ENCODE measurements around the gene CHML.
A peak's percentile ranks its signal among the peaks of the same experiment; 100 is the strongest.

The CHML gene

DNA sequence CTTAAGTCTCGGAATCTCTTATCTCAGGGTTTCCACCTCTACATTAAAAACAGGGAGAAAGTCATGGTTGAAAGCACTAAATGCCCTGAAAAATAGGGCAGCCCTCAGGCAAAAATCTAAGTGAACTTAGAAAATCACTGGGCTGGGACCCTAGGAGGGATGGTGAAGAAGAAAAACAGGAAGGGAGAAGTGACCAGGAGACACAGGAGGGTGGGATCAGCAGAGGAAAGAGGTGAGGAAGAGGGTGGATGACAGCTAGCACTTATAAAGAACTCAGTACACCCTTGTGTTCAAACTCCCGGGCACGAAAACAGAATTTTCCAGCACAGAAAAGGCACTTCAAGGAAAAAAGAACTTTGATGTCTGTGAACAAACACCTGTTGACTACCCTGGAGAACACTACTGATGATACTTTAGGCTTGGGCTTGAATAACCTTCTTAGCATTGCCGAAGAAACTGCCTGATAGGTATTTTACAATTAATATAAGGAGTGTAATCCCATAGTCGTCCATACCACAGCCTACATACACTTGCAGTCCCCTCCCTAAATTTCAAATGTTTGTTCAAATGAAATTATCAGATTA is 2.0 kb downstream of the CHML start:
- Histone ChIP-seq H3K9me3 (no peaks in the 10 kb centered on the region), H3K36me3 (peaks cover 0 to 12% (median 4%) of the 10 kb centered on the region in 3 donors), H3K27me3 (no peaks in the 10 kb centered on the region), H3K27ac (no peak overlapping the region), H3K4me3 (peak overlapping the region in 1 of 2 donors; percentile 95), H3K4me1 (peaks cover 0 to 40% (median 18%) of the 10 kb centered on the region in 4 donors)
- DNase-seq = no peak
- TF ChIP-seq, protein P1, sequence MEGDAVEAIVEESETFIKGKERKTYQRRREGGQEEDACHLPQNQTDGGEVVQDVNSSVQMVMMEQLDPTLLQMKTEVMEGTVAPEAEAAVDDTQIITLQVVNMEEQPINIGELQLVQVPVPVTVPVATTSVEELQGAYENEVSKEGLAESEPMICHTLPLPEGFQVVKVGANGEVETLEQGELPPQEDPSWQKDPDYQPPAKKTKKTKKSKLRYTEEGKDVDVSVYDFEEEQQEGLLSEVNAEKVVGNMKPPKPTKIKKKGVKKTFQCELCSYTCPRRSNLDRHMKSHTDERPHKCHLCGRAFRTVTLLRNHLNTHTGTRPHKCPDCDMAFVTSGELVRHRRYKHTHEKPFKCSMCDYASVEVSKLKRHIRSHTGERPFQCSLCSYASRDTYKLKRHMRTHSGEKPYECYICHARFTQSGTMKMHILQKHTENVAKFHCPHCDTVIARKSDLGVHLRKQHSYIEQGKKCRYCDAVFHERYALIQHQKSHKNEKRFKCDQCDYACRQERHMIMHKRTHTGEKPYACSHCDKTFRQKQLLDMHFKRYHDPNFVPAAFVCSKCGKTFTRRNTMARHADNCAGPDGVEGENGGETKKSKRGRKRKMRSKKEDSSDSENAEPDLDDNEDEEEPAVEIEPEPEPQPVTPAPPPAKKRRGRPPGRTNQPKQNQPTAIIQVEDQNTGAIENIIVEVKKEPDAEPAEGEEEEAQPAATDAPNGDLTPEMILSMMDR (IDR thresholded peaks at IDR 0.05) = no peak
- intact Hi-C loops (cut with DNase I; ENCODE audit: low total_unique reads) = no loop called here

DNA sequence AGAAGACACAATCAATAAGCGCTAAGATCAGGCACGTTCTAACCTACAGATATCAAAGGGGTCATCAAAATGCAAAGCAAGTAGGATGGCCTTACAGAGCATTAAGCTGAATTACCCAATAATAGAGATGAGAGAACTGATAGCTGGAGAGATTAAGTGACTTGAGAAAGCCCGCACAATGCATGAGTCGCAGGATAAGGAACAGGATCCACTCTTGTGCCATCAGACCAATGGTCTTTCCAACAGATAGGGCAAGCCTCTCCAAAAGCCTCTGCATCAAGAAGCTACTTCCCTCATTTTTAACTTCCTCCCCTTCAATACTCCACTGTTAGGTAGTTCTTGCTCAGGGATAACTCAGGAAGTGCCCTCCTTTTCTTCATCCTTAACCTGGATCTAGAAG is 2.6 kb downstream of the CHML start:
- Histone ChIP-seq H3K9me3 (no peaks in the 10 kb centered on the region), H3K4me1 (peaks cover 0 to 40% (median 18%) of the 10 kb centered on the region in 4 donors), H3K27ac (no peak overlapping the region), H3K4me3 (no peak overlapping the region), H3K27me3 (no peaks in the 10 kb centered on the region), H3K36me3 (peaks cover 0 to 12% (median 4%) of the 10 kb centered on the region in 3 donors)
- intact Hi-C loops (cut with DNase I; ENCODE audit: low total_unique reads) = no loop called here
- TF ChIP-seq, protein P1 (IDR thresholded peaks at IDR 0.05) = no peak
- DNase-seq = no peak

DNA sequence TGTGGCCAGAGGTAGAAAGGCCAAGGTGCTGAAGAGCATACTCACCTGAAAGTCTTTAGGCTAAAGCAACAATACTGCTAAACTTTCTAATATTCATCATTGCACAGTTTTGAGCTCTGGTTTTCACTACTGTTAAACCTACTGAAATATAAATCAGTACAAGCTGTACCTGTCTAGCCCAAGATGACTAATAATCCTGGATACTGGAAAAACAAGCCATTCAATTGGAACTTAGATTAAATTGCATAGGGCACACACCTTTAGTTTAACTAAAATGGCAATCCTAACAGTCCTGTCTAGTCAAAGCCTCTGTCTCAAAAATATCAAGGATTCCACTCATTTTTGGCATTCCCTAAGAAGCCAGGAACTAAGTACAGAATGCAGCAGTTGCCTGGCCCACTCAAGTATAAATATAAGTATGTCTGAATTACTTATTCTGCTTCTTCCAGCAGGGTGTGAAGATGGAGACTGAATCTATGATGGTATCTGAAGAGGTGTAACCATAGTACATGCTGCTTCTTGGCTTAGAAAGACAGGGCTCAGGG is 3.1 kb downstream of the CHML start:
- H3K36me3 ChIP-seq = peaks cover 0 to 12% (median 4%) of the 10 kb centered on the region in 3 donors
- TF ChIP-seq, protein P1 (IDR thresholded peaks at IDR 0.05) = no peak
- H3K4me3 ChIP-seq = no peak overlapping the region
- no peak overlapping the region for H3K27ac ChIP-seq
- H3K9me3 ChIP-seq = no peaks in the 10 kb centered on the region
- H3K27me3 ChIP-seq = no peaks in the 10 kb centered on the region
- no peak for DNase-seq
- intact Hi-C loops (cut with DNase I; ENCODE audit: low total_unique reads) = no loop called here
- peaks cover 0 to 39% (median 18%) of the 10 kb centered on the region in 4 donors for H3K4me1 ChIP-seq

DNA sequence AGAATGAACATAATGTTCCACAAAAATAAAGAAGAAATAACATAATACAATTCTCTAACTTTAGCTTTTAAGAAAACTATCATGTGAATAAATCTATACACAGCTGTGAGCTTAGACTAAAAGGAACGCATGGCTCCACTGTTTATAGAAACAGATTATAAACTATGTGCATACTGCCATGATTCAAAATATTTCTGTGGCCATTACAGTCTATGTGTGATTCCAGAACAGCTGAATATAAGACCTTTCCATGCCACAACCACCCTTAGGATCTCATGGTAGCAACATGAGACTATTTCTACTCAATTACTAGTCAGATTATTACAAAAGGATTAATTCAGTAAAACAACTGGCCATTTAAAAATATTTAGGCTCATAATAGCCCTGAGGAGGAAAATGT is 3.9 kb downstream of the CHML start:
- Histone ChIP-seq H3K4me3 (no peak overlapping the region), H3K27ac (no peak overlapping the region), H3K9me3 (no peaks in the 10 kb centered on the region), H3K4me1 (peaks cover 0 to 32% (median 18%) of the 10 kb centered on the region in 4 donors), H3K36me3 (peaks cover 0 to 12% (median 4%) of the 10 kb centered on the region in 3 donors), H3K27me3 (no peaks in the 10 kb centered on the region)
- intact Hi-C loops (cut with DNase I; ENCODE audit: low total_unique reads) = no loop called here
- DNase-seq = no peak
- TF ChIP-seq, protein P1 (IDR thresholded peaks at IDR 0.05) = no peak

DNA sequence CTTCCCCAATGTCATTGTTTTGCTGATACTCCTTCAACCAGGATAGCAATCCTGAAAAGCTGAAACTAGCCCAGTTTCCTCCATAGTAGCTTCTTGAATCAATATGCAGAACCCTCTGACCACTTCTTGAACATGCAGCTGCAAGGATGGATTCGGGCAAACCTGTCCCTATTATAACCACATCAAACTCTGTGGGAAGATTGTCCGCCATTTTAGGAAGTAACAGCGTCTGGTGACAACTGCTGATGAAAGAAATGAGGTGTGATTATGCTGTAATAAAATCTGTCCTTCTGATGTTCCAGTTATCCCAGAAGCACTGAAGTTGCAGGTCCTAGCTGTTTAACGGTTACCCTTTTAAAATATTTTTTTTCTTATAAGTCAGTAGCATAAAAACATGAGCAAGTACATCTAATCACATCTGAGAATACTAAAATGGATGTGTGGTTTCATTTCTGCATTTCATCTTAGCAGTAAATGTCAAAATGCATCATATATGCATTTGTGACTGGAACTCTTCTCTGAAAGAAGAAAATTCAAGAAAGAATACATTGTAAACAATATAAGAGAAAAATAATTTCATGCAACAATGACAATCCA is 4.5 kb downstream of the CHML start:
- Histone ChIP-seq H3K27ac (no peak overlapping the region), H3K36me3 (peaks cover 0 to 12% (median 4%) of the 10 kb centered on the region in 3 donors), H3K9me3 (no peaks in the 10 kb centered on the region), H3K4me3 (no peak overlapping the region), H3K4me1 (peaks cover 0 to 28% (median 16%) of the 10 kb centered on the region in 4 donors), H3K27me3 (no peaks in the 10 kb centered on the region)
- no peak for DNase-seq
- TF ChIP-seq, protein P1 (IDR thresholded peaks at IDR 0.05) = no peak
- intact Hi-C loops (cut with DNase I; ENCODE audit: low total_unique reads) = no loop called here
